NT2/D1 (cell line): ENCODE results near the gene GPA33.

Source experiments
- YY1 ChIP-seq: IDR thresholded peaks from 2 replicates; pipeline ENCODE4 v1.6.1; 2011; ENCODE audit not compliant: insufficient read length, insufficient read depth
- ZNF274 ChIP-seq: IDR thresholded peaks from 2 replicates; pipeline ENCODE4 v1.6.1; 2011; ENCODE audit warnings: mild to moderate bottlenecking, low read depth, low read length

- TF ChIP-seq YY1: no peak
- TF ChIP-seq ZNF274: no peak
These were observed 29.5 kb upstream of the GPA33 start for GRCh38 chr1:167119696-167120095.
